Measurements from ENCODE around the gene CTRL. TPM values are rescaled to one million over a fixed set of nuclear protein-coding genes. Genes with fewer than 3 reads are reported as not detected.

CTRL gene
- total RNA-seq, 2 experiments from 2014 or later, result 4.0 to 5.9 TPM

GRCh38 chr16:67885976-67886375, 45.7 kb downstream of the CTRL start:
- no peak for TF ChIP-seq EZH2phosphoT487 (IDR thresholded peaks at IDR 0.05; ENCODE audit: borderline replicate concordance, low read depth, low read length)
- TF ChIP-seq, protein P1, sequence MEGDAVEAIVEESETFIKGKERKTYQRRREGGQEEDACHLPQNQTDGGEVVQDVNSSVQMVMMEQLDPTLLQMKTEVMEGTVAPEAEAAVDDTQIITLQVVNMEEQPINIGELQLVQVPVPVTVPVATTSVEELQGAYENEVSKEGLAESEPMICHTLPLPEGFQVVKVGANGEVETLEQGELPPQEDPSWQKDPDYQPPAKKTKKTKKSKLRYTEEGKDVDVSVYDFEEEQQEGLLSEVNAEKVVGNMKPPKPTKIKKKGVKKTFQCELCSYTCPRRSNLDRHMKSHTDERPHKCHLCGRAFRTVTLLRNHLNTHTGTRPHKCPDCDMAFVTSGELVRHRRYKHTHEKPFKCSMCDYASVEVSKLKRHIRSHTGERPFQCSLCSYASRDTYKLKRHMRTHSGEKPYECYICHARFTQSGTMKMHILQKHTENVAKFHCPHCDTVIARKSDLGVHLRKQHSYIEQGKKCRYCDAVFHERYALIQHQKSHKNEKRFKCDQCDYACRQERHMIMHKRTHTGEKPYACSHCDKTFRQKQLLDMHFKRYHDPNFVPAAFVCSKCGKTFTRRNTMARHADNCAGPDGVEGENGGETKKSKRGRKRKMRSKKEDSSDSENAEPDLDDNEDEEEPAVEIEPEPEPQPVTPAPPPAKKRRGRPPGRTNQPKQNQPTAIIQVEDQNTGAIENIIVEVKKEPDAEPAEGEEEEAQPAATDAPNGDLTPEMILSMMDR (conservative IDR thresholded peaks at IDR 0.05; ENCODE audit: low read length), result no peak
- no peaks in the 10 kb centered on the region for H3K9me2 ChIP-seq (ENCODE audit: insufficient read depth, low read length)
- H3K9me3 ChIP-seq (ENCODE audit: low read length), result no peaks in the 10 kb centered on the region
- DNase-seq (ENCODE audit: low spot score), result no peak
- POLR2A ChIA-PET, result no interaction called here
- no peak overlapping the region for H3K27ac ChIP-seq (ENCODE audit: low read depth, low read length, poor library complexity, severe bottlenecking)
- BruUV-seq (replicated peaks), result no TSS peak
- H3K79me2 ChIP-seq (ENCODE audit: insufficient read depth, low read depth, low read length), result no peaks in the 10 kb centered on the region
- CTCF ChIA-PET (ENCODE audit: unreplicated experiment), result no interaction called here
- H4K20me1 ChIP-seq (ENCODE audit: insufficient read depth, low read length), result no peaks in the 10 kb centered on the region
- intact Hi-C loops (cut with micrococcal nuclease; ENCODE audit: unreplicated experiment), result no loop called here
- no peak overlapping the region for H2AFZ ChIP-seq (ENCODE audit: low read length)
- peaks cover 48% of the 10 kb centered on the region; the same call in 1 of the 2 replicates for H3K36me3 ChIP-seq (ENCODE audit: insufficient read depth, low read length)
- no peak overlapping the region for H3K4me3 ChIP-seq (ENCODE audit: low read depth, low read length, poor library complexity, severe bottlenecking)
- H3K4me2 ChIP-seq (ENCODE audit: low read length), result no peak overlapping the region
- no peaks in the 10 kb centered on the region for H3K4me1 ChIP-seq (ENCODE audit: insufficient read depth, low read length, poor library complexity, severe bottlenecking)

DNA sequence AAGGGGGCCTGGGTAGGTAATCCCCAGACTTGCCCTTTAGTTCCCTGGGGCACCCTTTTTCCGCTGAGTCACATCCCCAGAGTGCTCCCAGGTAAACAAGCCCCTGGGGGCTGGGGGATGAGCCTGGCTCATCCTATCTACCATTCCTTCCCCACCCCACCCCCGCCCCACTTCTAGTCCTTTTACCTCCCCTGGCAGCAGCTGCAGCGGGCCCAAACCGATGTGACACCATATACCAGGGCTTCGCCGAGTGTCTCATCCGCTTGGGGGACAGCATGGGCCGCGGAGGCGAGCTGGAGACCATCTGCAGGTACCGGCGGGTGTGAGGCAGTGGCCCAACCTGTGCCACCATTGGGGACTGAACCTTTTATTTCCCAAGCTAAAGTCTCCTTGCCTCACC, 46.1 kb downstream of the CTRL start:
- H3K4me2 ChIP-seq (ENCODE audit: low read length), result no peak overlapping the region
- ChIA-PET POLR2A (no interaction called here), CTCF (ENCODE audit: unreplicated experiment) (no interaction called here)
- intact Hi-C loops (cut with micrococcal nuclease; ENCODE audit: unreplicated experiment), result no loop called here
- H3K79me2 ChIP-seq (ENCODE audit: insufficient read depth, low read depth, low read length), result no peaks in the 10 kb centered on the region
- TF ChIP-seq, protein P1 (conservative IDR thresholded peaks at IDR 0.05; ENCODE audit: low read length), result no peak
- TF ChIP-seq EZH2phosphoT487 (IDR thresholded peaks at IDR 0.05; ENCODE audit: borderline replicate concordance, low read depth, low read length), result no peak
- BruUV-seq (replicated peaks), result no TSS peak
- H3K36me3 ChIP-seq (ENCODE audit: insufficient read depth, low read length), result peaks cover 53% of the 10 kb centered on the region; the same call in 1 of the 2 replicates
- no peaks in the 10 kb centered on the region for H3K9me3 ChIP-seq (ENCODE audit: low read length)
- no peaks in the 10 kb centered on the region for H3K4me1 ChIP-seq (ENCODE audit: insufficient read depth, low read length, poor library complexity, severe bottlenecking)
- H3K4me3 ChIP-seq (ENCODE audit: low read depth, low read length, poor library complexity, severe bottlenecking), result no peak overlapping the region
- no peaks in the 10 kb centered on the region for H3K9me2 ChIP-seq (ENCODE audit: insufficient read depth, low read length)
- H3K27ac ChIP-seq (ENCODE audit: low read depth, low read length, poor library complexity, severe bottlenecking), result no peak overlapping the region
- DNase-seq (ENCODE audit: low spot score), result no peak
- no peak overlapping the region for H2AFZ ChIP-seq (ENCODE audit: low read length)
- no peaks in the 10 kb centered on the region for H4K20me1 ChIP-seq (ENCODE audit: insufficient read depth, low read length)

- Histone ChIP-seq H3K9me3 (ENCODE audit: low read length) (no peaks in the 10 kb centered on the region), H4K20me1 (ENCODE audit: insufficient read depth, low read length) (no peaks in the 10 kb centered on the region), H3K9me2 (ENCODE audit: insufficient read depth, low read length) (no peaks in the 10 kb centered on the region), H3K36me3 (ENCODE audit: insufficient read depth, low read length) (peaks cover 61% of the 10 kb centered on the region), H3K27ac (ENCODE audit: low read depth, low read length, poor library complexity, severe bottlenecking) (no peak within 1 kb of the TSS), H3K4me2 (ENCODE audit: low read length) (no peak within 1 kb of the TSS), H3K79me2 (ENCODE audit: insufficient read depth, low read depth, low read length) (no peaks in the 10 kb centered on the region), H3K4me1 (ENCODE audit: insufficient read depth, low read length, poor library complexity, severe bottlenecking) (no peaks in the 10 kb centered on the region), H3K4me3 (ENCODE audit: low read depth, low read length, poor library complexity, severe bottlenecking) (no peak within 1 kb of the TSS), H2AFZ (ENCODE audit: low read length) (no peak within 1 kb of the TSS)
- POLR2A ChIA-PET, result no interaction called here
- intact Hi-C loops (cut with micrococcal nuclease; ENCODE audit: unreplicated experiment), result loop anchor here (5.0 kb wide), 1 partner anchor 178 kb away; no protein-coding TSS in a partner anchor
- no peak for DNase-seq (ENCODE audit: low spot score)
- CTCF ChIA-PET (ENCODE audit: unreplicated experiment), result no interaction called here
- no TSS peak for BruUV-seq (replicated peaks)
- TF ChIP-seq, protein P1 (conservative IDR thresholded peaks at IDR 0.05; ENCODE audit: low read length), result no peak
- TF ChIP-seq EZH2phosphoT487 (IDR thresholded peaks at IDR 0.05; ENCODE audit: borderline replicate concordance, low read depth, low read length), result no peak
Measured at GRCh38 chr16:67884684-67885083, 47.0 kb downstream of the CTRL start, which contains the start of gene NRN1L. NRN1L (plus strand) TSS chr16:67884885; CDS start chr16:67884904, 19 bp downstream.
